Mammary epithelial cell (primary cell): ENCODE results near the gene TBPL1.

Experiments used
- EZH2 ChIP-seq: IDR thresholded peaks from 2 replicates; pipeline ENCODE4 v1.6.1; 2012; ENCODE audit warnings: low read length, inconsistent platforms, borderline replicate concordance
- TF ChIP-seq, protein P1 (sequence below), 2 donors: IDR thresholded peaks in 1 of 2; conservative IDR thresholded peaks in 1 of 2; 2 replicates each; pipeline ENCODE4 v1.5.1; 2011 to 2012; ENCODE audit warnings: inconsistent platforms in 2 of 2, low read length in 2 of 2, mild to moderate bottlenecking in 2 of 2, control low read depth in 1 of 2, low read depth in 1 of 2; ENCODE audit not compliant: insufficient read depth in 1 of 2; ENCODE audit errors: extremely low read depth in 1 of 2

GRCh38 chr6:133947302-133947900, 5.6 kb upstream of the TBPL1 start:
- TF ChIP-seq, protein P1, sequence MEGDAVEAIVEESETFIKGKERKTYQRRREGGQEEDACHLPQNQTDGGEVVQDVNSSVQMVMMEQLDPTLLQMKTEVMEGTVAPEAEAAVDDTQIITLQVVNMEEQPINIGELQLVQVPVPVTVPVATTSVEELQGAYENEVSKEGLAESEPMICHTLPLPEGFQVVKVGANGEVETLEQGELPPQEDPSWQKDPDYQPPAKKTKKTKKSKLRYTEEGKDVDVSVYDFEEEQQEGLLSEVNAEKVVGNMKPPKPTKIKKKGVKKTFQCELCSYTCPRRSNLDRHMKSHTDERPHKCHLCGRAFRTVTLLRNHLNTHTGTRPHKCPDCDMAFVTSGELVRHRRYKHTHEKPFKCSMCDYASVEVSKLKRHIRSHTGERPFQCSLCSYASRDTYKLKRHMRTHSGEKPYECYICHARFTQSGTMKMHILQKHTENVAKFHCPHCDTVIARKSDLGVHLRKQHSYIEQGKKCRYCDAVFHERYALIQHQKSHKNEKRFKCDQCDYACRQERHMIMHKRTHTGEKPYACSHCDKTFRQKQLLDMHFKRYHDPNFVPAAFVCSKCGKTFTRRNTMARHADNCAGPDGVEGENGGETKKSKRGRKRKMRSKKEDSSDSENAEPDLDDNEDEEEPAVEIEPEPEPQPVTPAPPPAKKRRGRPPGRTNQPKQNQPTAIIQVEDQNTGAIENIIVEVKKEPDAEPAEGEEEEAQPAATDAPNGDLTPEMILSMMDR (conservative IDR thresholded peaks at IDR 0.05 in 1 of 2, IDR thresholded peaks at IDR 0.05 in 1 of 2; ENCODE audit: extremely low read depth in 1 of 2, insufficient read depth in 1 of 2, low read depth in 1 of 2, low read length in 2 of 2), result no peak
- TF ChIP-seq EZH2, result no peak
